Stimulated activated CD8-positive, alpha-beta memory T cell treated with anti-CD3 and anti-CD28 coated beads, Interleukin-7, amount 100 ng/mL, for 24 hours (primary cell): Measurements from ENCODE around the gene ARF1.

ENCODE experiments used
- DNase-seq: peaks from one replicate; pipeline ENCODE4 v3.0.0-alpha.2; 2020; ENCODE audit warnings: low read depth

ARF1 gene

GRCh38 chr1:228088586-228089498 is 6.3 kb downstream of the ARF1 start:
- DNase-seq: no peak

DNA sequence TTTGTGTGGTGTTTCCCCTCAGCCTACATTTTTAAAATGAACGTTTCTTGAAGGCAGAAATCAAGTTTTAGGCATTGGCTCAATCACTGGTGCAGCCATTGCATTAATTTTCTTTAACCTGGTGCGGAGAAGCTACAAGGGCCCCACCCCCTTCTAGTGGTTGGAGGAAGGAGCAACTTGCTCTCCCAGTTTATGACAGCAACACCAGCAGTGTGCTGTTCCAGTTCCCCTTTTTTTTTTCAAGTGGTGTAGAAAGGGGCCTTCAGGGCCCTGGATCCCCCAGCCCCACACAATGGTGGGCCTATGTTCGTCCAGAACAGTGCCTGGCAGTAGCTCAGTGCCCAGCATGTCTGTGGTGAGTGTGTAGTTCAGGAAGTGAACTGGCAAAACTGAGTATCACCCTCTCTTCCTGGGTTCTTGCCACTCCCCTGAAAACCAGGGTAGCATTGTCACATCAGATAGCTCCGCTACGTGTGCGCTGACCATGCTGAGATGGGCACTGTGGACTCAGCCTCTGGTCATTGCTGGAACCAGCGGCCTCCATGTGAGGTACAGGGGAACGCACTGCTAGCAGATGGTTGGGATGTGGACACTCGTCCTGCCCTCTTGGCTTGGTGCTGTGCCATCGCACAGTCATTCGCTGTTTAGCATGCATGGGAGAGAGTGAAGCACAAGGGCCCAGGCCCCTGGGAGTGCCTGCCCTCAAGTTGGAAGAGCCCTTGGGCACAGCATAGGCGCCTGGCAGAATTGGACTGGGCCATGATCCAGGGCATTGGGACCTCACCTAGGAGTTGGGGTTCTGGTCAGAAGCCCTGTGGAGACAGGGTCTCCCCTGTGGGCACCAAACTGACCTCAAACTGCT is 7.2 kb downstream of the ARF1 start:
- DNase-seq: no peak

DNA sequence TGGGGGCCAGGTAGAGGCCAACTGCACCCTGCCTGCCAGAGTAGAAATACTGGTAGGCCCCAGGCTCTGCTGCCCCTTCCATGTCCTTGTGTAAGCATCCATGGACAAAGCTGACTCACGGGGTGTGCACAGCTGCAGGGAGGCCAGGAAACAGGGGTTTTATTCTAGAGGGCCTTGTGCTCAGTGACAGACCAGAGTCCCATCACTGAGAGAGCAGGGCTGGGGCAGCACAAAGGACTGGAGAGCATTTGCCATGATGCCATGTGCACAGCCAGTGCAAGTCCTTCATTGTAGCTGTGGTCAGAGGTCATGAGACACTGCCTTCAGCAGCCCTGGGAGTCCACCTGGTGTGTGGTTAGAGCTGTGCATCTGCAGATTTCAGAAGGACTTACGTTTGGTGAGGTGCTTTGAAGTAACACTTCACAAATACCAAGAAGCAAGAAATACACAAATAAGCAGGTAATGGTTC is 8.1 kb downstream of the ARF1 start:
- DNase-seq: no peak

- no peak for DNase-seq
Observed at GRCh38 chr1:228091084-228091483, 8.6 kb downstream of the ARF1 start.

- DNase-seq: no peak
Observed at GRCh38 chr1:228092342-228093049, 10.0 kb downstream of the ARF1 start.

DNA sequence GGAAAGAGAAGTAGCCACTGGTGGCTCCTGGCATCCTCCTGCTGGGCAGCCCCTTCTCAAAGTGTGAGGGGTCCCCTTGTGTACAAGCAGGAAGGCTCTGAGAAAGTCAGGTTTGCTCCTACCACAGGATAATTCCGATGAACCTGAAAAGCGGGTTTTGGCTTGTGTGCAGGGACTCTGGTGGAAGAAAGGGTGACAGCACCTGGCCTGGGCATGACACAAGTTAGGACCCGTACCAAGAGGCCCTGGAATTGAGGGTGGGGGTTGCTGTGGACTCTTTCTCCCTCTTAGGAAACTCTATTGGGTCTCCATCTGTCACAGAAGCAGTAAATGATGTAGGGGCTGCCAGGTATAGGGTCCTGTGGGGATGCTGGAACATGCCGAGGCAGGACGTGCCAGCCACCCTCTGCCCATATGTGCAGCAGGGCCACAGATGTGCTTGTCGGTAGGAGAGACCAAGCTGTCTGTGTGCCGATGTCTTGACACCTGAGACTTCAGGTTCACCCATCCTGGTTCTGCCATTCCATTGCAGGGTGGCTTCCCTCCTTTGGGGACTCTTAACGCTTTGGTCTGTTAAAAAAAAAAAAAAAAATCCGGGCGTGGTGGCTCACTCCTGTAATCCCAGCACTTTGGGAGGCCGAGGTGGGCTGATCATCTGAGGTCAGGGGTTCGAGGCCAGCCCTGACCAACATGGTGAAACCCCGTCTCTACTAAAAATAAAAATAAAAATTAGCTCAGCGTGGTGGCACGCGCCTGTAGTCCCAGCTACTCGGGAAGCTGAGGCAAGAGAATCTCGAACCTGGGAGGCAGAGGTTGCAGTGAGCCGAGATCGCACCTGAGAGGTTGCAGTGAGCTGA is 10.8 kb downstream of the ARF1 start:
- no peak for DNase-seq

DNA sequence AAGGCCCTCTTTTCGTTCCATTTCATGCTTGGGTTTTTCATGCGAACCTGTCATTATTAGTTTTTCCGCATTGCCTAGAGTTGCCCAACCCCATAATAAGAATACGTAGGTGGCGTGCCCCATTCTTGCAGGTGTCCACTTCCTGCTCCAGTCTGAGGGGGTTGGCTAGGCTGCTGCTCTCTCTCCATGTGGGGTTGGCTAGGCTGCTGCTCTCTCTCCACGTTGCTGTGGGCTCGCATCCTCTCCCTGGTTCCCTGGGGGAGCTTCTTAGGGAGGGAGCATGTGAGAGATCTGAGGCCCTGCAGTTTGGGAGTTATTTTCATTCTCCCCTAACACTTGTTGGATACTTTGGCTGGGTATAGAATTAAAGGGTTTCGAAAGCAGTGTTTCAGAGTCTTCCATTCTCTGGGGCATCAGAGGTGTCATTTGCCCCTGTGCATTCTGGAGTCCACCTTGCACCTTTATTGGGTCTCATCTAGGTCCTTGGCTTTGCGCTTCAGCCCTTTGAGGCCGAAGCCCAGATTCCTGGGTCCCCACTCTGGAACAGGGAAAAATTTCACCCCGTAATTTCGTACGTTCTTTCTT is 12.0 kb downstream of the ARF1 start:
- no peak for DNase-seq

- DNase-seq: no peak
Observed at GRCh38 chr1:228095161-228095560, 12.7 kb downstream of the ARF1 start.

GRCh38 chr1:228095938-228096337 is 13.4 kb downstream of the ARF1 start:
- no peak for DNase-seq

GRCh38 chr1:228096416-228097332 is 14.2 kb downstream of the ARF1 start:
- no peak for DNase-seq

GRCh38 chr1:228097333-228098081 is 15.0 kb downstream of the ARF1 start:
- no peak for DNase-seq

DNA sequence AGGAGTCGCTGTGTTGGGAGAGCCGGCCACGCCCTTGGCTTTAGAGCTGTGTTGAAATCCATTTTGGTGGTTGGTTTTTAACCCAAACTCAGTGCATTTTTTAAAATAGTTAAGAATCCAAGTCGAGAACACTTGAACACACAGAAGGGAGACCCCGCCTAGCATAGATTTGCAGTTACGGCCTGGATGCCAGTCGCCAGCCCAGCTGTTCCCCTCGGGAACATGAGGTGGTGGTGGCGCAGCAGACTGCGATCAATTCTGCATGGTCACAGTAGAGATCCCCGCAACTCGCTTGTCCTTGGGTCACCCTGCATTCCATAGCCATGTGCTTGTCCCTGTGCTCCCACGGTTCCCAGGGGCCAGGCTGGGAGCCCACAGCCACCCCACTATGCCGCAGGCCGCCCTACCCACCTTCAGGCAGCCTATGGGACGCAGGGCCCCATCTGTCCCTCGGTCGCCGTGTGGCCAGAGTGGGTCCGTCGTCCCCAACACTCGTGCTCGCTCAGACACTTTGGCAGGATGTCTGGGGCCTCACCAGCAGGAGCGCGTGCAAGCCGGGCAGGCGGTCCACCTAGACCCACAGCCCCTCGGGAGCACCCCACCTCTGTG is 15.9 kb downstream of the ARF1 start:
- no peak for DNase-seq

DNA sequence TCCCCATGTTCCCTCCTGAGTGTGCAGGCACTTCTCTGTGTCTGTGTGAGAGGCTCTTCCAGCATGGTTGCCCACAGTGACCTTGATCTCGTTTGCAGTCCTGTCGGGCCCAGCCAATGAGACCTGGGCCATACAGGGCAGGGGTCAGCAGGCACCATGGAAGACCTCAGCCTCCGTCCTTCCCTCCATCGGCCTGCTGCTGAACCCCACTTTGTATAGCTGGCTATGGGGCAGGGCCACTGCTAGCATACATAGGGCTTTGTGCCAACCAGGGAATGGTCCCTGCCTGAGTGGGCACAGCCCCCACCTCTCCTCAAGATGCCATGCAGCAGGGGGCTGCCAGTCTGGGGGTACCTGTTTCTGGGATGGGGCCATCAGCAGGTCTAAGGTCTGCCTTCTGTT is 16.8 kb downstream of the ARF1 start:
- no peak for DNase-seq

DNA sequence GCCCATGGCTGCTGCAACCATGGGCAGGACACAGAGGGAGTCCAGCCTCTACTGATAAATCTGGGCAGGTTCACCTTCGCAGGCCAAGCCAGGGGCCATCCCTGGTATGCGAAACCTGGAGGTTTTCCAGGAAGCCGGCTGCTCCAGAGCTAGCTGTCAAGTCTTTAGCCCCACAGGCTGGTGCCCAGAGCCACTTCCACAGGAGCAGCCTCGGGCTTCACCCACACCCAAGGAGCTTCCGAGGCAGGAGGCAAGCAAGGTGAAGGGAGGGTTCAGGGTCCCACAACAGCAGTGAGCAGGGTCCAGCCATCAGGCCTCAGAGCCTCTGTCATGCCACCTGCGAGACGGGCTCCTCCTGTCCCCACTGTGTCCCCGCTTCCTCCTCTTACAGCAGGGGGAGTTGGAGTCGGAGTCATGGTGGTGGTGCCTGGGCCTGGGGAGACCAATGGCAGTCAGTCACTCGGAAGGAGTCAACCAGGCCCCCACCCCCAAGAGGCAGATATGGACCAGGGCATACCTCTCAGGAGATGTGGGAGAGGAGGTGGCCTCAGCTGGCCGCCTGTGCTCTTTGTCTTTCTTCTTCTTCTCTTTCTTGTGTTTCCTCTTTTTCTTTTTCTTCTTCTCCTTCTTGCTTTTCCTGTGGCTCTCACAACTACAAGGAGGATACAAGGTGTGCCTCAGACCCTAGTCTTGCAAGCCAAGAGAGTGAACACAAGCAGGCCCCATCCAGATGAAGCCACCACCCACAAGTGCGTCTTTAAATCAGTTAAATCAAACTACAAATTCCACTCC is 18.5 kb downstream of the ARF1 start:
- DNase-seq: no peak

DNA sequence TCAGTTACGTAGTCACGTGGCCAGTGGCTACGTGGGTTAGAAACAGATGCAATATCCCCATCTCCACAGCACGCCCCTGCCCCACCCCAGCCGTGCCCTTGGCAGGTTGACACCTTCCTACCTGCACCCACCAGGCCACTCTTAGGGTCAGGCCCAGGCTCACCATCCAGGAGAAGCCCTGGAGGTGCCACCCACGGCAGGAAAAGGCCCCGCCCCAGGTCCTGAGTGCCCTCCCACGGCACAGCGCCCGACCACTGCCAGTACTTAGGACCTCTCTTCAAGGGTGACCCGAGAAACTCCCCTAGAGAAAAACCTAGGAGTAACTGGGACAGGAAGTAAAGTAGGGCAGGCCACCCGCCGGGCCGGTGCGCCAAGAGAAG is 19.1 kb downstream of the ARF1 start:
- DNase-seq: no peak

GRCh38 chr1:228101994-228102790 is 19.7 kb downstream of the ARF1 start:
- no peak for DNase-seq
